NCI-H510A treated with DMSO at 0.1 percent for 48 hours (cell line): ENCODE measurements around the gene PCDHB4.
"Not testable (repeated sequence)": the region's sequence is repeated elsewhere in the genome, so short reads cannot be mapped to it uniquely, and the experiment has no call there.

Experiments used
- DNase-seq: peaks from one replicate; lab custom pipeline; 2025; lab: John Stamatoyannopoulos, UW

The PCDHB4 gene

DNA sequence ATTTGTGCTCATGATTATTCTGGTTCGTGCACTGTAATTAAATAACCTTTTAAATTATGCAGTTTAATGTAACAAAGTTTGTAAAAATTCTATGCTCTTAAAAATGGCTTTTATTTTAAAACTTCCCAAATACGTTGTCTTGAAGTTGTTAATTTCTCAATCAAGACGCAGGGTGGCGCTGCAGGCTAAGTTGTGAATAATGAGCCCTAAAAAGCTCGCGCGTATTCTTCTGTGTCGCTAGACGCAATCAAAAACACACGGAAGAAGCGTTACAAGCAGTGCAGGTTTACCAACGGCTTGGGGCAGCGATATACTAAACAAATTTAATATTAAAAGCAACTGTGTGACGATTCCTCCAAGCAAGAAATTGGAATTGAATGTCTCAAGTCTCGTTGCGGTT, at the start of gene PCDHB4:
Gene PCDHB4 (plus strand): TSS at position 256 of the 400 bp plus-strand sequence. CDS start 181 bp downstream, outside the sequence.
- no peak for DNase-seq

DNA sequence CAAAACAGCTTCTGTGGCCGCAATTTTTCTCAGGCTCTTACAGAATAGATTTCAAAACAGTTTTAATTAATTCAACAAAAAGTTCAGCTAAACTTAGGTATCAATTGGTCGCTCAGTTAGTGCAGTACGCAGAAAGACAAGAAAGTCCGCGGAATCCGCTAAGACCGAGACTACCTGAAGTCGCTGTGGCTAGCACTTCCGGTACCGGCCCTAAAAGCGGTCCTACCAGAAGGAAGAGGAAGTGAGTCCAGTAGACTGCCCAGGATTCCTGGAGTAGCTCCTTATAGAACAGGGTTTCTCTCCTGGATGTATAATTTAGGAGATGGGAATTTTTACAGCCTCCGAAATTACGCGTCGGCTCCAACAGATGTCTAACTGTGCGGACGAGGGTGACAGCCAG, 43.8 kb upstream of the PCDHB4 start:
- peak; percentile 6 for DNase-seq

GRCh38 chr5:141082228-141082627, 39.4 kb upstream of the PCDHB4 start:
- DNase-seq: no peak

GRCh38 chr5:141084487-141084989, 37.1 kb upstream of the PCDHB4 start:
- DNase-seq: peak; percentile 53

GRCh38 chr5:141094481-141095262, 26.9 kb upstream of the PCDHB4 start, which contains the start of gene PCDHB2:
TSS of gene PCDHB2 (plus strand) at chr5:141094615. CDS start at chr5:141094791, 176 bp downstream.
- peak; percentile 42 for DNase-seq

- DNase-seq: no peak
Measured at GRCh38 chr5:141095263-141095641, 26.4 kb upstream of the PCDHB4 start.

DNA sequence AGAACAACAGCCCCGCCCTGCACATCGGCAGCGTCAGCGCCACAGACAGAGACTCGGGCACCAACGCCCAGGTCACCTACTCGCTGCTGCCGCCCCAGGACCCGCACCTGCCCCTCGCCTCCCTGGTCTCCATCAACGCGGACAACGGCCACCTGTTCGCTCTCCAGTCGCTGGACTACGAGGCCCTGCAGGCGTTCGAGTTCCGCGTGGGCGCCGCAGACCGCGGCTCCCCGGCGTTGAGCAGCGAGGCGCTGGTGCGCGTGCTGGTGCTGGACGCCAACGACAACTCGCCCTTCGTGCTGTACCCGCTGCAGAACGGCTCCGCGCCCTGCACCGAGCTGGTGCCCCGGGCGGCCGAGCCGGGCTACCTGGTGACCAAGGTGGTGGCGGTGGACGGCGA, 25.4 kb upstream of the PCDHB4 start:
- DNase-seq: not testable (repeated sequence)

- not testable (repeated sequence) for DNase-seq
Measured at GRCh38 chr5:141096586-141096985, 25.0 kb upstream of the PCDHB4 start.

DNA sequence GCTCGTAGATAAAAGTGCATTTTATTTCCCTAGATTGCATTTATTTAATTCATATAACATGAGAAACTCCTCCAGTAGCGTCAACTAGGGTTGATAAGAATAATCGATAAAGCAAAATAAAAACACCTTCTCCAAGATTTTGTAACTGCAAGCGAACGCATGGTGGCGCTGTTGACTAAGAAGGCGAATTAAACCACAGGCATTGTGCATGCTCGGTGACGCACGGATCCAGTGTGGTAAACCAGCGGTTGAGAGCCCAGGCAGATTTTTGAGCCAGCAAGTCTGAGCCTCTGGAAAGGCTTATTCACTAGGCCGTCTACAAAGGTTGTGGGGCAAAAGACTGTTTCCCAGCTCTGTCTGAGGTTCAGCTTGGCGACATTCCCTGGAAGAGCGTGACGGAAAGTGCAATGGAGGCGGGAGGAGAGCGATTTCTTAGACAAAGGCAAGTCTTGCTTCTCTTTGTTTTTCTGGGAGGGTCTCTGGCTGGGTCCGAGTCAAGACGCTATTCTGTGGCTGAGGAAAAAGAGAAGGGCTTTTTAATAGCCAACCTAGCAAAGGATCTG, 21.3 kb upstream of the PCDHB4 start, which contains the start of gene PCDHB3:
Gene PCDHB3 (plus strand): TSS at position 231 of the 563 bp plus-strand sequence. CDS start 177 bp downstream, at position 408.
- no peak for DNase-seq

DNA sequence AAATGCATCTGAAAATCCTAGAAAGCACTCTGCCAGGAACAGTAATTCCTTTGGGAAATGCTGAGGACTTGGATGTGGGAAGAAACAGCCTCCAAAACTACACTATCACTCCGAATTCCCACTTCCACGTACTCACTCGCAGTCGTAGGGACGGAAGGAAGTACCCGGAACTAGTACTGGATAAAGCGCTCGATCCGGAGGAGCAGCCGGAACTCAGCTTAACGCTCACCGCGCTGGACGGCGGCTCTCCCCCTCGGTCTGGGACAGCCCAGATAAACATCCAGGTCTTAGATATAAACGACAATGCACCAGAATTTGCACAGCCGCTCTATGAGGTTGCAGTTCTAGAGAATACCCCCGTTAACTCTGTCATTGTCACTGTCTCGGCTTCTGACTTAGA, 20.6 kb upstream of the PCDHB4 start:
- no peak for DNase-seq

- not testable (repeated sequence) for DNase-seq
Measured at GRCh38 chr5:141102070-141102469, 19.5 kb upstream of the PCDHB4 start.

DNA sequence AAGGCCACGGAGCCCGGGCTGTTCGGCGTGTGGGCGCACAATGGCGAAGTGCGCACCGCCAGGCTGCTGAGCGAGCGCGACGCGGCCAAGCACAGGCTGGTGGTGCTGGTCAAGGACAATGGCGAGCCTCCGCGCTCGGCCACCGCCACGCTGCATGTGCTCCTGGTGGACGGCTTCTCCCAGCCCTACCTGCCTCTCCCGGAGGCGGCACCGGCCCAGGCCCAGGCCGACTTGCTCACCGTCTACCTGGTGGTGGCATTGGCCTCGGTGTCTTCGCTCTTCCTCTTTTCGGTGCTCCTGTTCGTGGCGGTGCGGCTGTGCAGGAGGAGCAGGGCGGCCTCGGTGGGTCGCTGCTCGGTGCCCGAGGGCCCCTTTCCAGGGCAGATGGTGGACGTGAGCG, 19.1 kb upstream of the PCDHB4 start:
- DNase-seq: not testable (repeated sequence)

- no peak for DNase-seq
Measured at GRCh38 chr5:141105350-141105749, 16.3 kb upstream of the PCDHB4 start.

GRCh38 chr5:141119250-141119649, 2.4 kb upstream of the PCDHB4 start:
- DNase-seq: no peak

DNA sequence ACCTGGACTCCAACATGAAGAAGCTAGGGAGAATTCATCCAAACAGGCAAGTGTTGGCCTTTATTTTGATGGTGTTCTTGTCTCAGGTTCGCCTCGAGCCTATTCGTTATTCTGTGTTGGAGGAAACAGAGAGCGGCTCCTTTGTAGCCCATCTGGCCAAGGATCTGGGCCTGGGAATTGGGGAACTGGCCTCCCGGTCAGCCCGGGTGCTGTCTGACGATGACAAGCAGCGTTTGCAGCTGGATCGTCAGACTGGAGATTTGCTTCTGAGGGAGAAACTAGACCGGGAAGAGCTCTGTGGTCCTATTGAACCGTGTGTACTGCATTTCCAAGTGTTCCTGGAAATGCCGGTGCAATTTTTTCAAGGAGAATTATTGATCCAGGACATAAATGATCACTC, 367 bp downstream of the PCDHB4 start:
- DNase-seq: no peak

- DNase-seq: not testable (repeated sequence)
Measured at GRCh38 chr5:141123396-141124135, 1.9 kb downstream of the PCDHB4 start.

GRCh38 chr5:141127305-141127704, 5.7 kb downstream of the PCDHB4 start:
- no peak for DNase-seq

DNA sequence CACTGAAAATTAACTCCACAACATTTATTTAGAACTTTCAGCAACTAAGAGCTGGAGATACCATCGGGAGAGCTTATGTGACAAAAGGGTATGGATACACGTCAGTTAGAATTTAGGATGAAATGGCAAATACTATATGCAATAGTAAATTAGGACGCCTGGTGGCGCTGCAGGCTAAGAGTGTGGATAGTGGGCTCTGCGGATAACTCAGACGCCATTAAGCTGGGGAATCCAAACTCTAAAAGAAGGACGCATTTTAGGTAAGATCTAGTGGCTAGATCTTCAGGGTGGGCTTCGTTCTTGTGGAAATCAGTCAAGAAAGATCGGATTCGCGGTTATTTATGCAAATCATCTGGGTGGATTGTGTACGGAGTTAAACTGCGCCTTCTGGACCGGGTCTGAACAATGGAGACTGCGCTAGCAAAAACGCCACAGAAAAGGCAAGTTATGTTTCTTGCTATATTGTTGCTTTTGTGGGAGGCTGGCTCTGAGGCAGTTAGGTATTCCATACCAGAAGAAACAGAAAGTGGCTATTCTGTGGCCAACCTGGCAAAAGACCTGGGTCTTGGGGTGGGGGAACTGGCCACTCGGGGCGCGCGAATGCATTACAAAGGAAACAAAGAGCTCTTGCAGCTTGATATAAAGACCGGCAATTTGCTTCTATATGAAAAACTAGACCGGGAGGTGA, 13.6 kb downstream of the PCDHB4 start, which contains the start of gene PCDHB5:
Gene PCDHB5 (plus strand): TSS at position 177 of the 688 bp plus-strand sequence. CDS start 229 bp downstream, at position 406.
- DNase-seq: no peak

DNA sequence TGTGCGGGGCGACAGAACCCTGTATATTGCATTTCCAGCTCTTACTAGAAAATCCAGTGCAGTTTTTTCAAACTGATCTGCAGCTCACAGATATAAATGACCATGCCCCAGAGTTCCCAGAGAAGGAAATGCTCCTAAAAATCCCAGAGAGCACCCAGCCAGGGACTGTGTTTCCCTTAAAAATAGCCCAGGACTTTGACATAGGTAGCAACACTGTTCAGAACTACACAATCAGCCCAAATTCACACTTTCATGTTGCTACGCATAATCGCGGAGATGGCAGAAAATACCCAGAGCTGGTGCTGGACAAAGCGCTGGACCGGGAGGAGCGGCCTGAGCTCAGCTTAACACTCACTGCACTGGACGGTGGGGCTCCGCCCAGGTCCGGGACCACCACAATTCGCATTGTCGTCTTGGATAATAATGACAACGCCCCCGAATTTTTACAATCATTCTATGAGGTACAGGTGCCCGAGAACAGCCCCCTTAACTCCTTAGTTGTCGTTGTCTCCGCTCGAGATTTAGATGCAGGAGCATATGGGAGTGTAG, 14.2 kb downstream of the PCDHB4 start:
- no peak for DNase-seq

DNA sequence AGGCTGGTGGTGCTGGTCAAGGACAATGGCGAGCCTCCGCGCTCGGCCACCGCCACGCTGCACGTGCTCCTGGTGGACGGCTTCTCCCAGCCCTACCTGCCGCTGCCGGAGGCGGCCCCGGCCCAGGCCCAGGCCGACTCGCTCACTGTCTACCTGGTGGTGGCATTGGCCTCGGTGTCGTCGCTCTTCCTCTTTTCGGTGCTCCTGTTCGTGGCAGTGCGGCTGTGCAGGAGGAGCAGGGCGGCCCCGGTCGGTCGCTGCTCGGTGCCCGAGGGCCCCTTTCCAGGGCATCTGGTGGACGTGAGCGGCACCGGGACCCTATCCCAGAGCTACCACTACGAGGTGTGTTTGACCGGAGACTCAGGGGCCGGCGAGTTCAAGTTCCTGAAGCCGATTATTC, 15.7 kb downstream of the PCDHB4 start:
- not testable (repeated sequence) for DNase-seq

GRCh38 chr5:141149812-141150211, 28.2 kb downstream of the PCDHB4 start, which contains the start of gene PCDHB6:
TSS of gene PCDHB6 (plus strand) at chr5:141150057. CDS start at chr5:141150258, 201 bp downstream.
- peak; percentile 40 for DNase-seq
